ENCODE measurements around the gene BUD13. TPM values are rescaled to one million over a fixed set of nuclear protein-coding genes. Genes with fewer than 3 reads are reported as not detected.
A peak's percentile ranks its signal among the peaks of the same experiment; 100 is the strongest.

The BUD13 gene
- total and polyA plus RNA-seq, 9 of the 15 experiments (the other 6 are each of a cell fraction or from before 2014, with no cell fraction given): 9.5 to 34.1 (median 27.1) TPM

GRCh38 chr11:116786966-116787365 lies 14.2 kb upstream of the BUD13 start:
- DNase-seq (ENCODE audit: extremely low read depth in 1 of 4, low spot score in 3 of 4): no peak
- FAIRE-seq: peak; percentile 57
- H2AFZ ChIP-seq (ENCODE audit: low read depth, low read length): peak overlapping the region; percentile 99; the same call in 1 of the 2 replicates
- 26% methylated on average over 5 of the region's 5 CpGs for WGBS (ENCODE audit: insufficient coverage, low coverage, missing lambda C conversion rate)
- no peaks in the 10 kb centered on the region for H4K20me1 ChIP-seq (replicated peaks; ENCODE audit: control insufficient read depth, insufficient read depth, low read length)
- H3K4me1 ChIP-seq (replicated peaks in 1 of 2; ENCODE audit: control insufficient read depth in 2 of 2, insufficient read depth in 2 of 2, low read length in 2 of 2): peaks cover 22 to 29% of the 10 kb centered on the region in 2 experiments; a peak in 4 of 5 replicates
- BruUV-seq (replicated peaks): TSS peak; percentile 61
- peaks cover 24% of the 10 kb centered on the region for H3K79me2 ChIP-seq (ENCODE audit: control insufficient read depth, insufficient read depth, low read length)
- ChIA-PET POLR2A (interaction anchor here (0.8 to 2.8 kb wide), 6 partner anchors 10 to 309 kb away, joined by 3 to 15 read pairs (median 3); no protein-coding TSS in a partner anchor), CTCF (ENCODE audit: low intra/inter-chr PET ratio) (no interaction called here)
- H3K9ac ChIP-seq (ENCODE audit: insufficient read depth in 1 of 2, low read depth in 2 of 2, low read length in 2 of 2): peak overlapping the region; percentile 88 to 94; a peak in 3 of 4 replicates
- intact Hi-C loops (cut with micrococcal nuclease): no loop called here
- TF ChIP-seq ASH1L (IDR thresholded peaks at IDR 0.05; ENCODE audit: borderline replicate concordance, low read depth, partially characterized antibody): no peak
- TF ChIP-seq FOXK1 (CRISPR knock-in tag; IDR thresholded peaks at IDR 0.05; ENCODE audit: borderline replicate concordance): no peak
- TF ChIP-seq ESRRA (IDR thresholded peaks at IDR 0.05; ENCODE audit: borderline replicate concordance, low read depth): no peak
- no peak for TF ChIP-seq MXI1 (IDR thresholded peaks at IDR 0.05; ENCODE audit: low read depth, low read length)
- TF ChIP-seq MBD1 (CRISPR knock-in tag; IDR thresholded peaks at IDR 0.05): no peak
- no peaks in the 10 kb centered on the region for H3K9me3 ChIP-seq (replicated peaks; ENCODE audit: control insufficient read depth, insufficient read depth, low read depth, low read length)
- peaks cover 50% of the 10 kb centered on the region for H3K36me3 ChIP-seq (ENCODE audit: control insufficient read depth, insufficient read depth, low read length)
- peak overlapping the region; percentile 92 for H3K4me2 ChIP-seq (ENCODE audit: insufficient read depth, low read length)
- peak overlapping the region; percentile 98 for H3K4me3 ChIP-seq
- no peaks in the 10 kb centered on the region for H3K27me3 ChIP-seq (ENCODE audit: control insufficient read depth in 2 of 2, insufficient read depth in 2 of 2, low read length in 2 of 2)
- ATAC-seq: no peak
- H3K9me1 ChIP-seq (ENCODE audit: control insufficient read depth, insufficient read depth, low read length): no peaks in the 10 kb centered on the region
- in situ Hi-C loops (cut with MboI): loop anchor here (5.0 kb wide), 1 partner anchor 315 kb away; no protein-coding TSS in a partner anchor
- H3K27ac ChIP-seq (ENCODE audit: extremely low read depth, low read depth, low read length): peak overlapping the region; percentile 60; the same call in 2 of the 3 replicates
